ENCODE results near the gene TSPAN11.

DNA sequence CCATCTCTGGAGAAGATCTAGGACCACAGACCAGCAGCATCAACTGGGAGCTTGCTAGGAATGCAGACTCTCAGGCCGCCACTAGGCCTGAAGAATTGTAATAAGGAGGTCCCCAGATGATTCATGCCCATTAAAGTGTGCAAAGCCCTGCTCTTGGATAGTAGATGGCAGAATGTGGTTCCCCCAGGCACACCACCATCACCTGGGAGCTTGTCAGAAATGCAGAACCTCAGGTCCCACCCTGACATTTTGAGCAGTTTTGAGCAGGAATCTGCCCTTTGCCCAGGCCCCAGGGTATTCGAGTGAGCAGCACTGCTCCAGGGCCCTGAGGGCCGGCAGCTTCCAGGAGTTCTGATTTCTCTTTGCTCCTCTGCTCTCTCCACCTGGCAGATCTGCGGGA lies 64.9 kb downstream of the TSPAN11 start:
- TF ChIP-seq, protein P1, sequence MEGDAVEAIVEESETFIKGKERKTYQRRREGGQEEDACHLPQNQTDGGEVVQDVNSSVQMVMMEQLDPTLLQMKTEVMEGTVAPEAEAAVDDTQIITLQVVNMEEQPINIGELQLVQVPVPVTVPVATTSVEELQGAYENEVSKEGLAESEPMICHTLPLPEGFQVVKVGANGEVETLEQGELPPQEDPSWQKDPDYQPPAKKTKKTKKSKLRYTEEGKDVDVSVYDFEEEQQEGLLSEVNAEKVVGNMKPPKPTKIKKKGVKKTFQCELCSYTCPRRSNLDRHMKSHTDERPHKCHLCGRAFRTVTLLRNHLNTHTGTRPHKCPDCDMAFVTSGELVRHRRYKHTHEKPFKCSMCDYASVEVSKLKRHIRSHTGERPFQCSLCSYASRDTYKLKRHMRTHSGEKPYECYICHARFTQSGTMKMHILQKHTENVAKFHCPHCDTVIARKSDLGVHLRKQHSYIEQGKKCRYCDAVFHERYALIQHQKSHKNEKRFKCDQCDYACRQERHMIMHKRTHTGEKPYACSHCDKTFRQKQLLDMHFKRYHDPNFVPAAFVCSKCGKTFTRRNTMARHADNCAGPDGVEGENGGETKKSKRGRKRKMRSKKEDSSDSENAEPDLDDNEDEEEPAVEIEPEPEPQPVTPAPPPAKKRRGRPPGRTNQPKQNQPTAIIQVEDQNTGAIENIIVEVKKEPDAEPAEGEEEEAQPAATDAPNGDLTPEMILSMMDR (IDR thresholded peaks at IDR 0.05), result no peak
- no peak for TF ChIP-seq POLR2A (IDR thresholded peaks at IDR 0.05)

Measured in body of pancreas (tissue), 4 donors.